SJCRH30 (cell line): ENCODE measurements around the gene TPGS1. TPM values are rescaled to one million over a fixed set of nuclear protein-coding genes. Genes with fewer than 3 reads are reported as not detected.

ENCODE experiments used
- DNase-seq, 2 experiments: peaks; one replicate each; pipeline ENCODE4 v3.0.0-alpha.2; 2015 to 2020
- H3K27ac ChIP-seq: fragments of 250-450 bp; sonication (Bioruptor Pico); 2 replicates; pipeline ENCODE4 v1.5.1; 2020; ENCODE audit warnings: mild to moderate bottlenecking, moderate library complexity
- H3K27me3 ChIP-seq: fragments of 250-450 bp; sonication (Bioruptor Pico); 2 replicates; pipeline ENCODE4 v1.5.1; 2020; ENCODE audit warnings: mild to moderate bottlenecking, moderate library complexity
- H3K36me3 ChIP-seq: fragments of 250-450 bp; sonication (Bioruptor Pico); 2 replicates; pipeline ENCODE4 v1.5.1; 2020; ENCODE audit warnings: mild to moderate bottlenecking, moderate library complexity
- H3K4me1 ChIP-seq: fragments of 250-450 bp; sonication (Bioruptor Pico); 2 replicates; pipeline ENCODE4 v1.5.1; 2020; ENCODE audit warnings: mild to moderate bottlenecking, moderate library complexity
- H3K4me3 ChIP-seq: fragments of 250-450 bp; sonication (Bioruptor Pico); 2 replicates; pipeline ENCODE4 v1.5.1; 2020; ENCODE audit warnings: mild to moderate bottlenecking, moderate library complexity
- H3K9me3 ChIP-seq: fragments of 250-450 bp; sonication (Bioruptor Pico); replicated peaks from 2 replicates; pipeline ENCODE4 v1.5.1; 2020; ENCODE audit warnings: mild to moderate bottlenecking, moderate library complexity
- total RNA-seq: library from RNA; depleted of rRNA; stranded (reverse); fragments of >200 nt; shearing (Covaris generic); gene quantifications from 2 replicates; pipeline ENCODE4 v1.2.3, GENCODE V29; 2014

The TPGS1 gene
- total RNA-seq, 1 experiment from 2014 or later, result 7.3 TPM

DNA sequence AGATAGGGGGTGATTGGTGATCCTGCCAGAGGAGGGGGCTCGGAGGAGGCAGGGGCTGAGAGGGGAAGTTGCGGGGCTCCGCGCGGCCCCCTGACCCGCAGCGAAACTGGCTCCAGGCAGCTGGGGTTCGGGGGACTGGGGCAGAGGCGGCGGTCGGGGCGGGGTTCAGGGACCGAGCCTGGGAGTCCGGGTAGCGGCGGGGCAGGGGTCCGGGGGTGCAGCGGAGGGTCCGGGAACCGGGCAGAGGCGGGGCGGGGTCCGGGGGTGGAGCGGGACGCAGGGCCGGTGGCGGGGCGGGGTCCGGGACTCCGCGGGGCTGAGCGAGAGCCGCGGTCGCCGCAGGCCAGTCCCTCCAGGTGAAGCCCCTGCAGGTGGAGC is 9.8 kb upstream of the TPGS1 start:
- no peaks in the 10 kb centered on the region for H3K9me3 ChIP-seq
- H3K36me3 ChIP-seq, result no peaks in the 10 kb centered on the region
- H3K27ac ChIP-seq, result no peak overlapping the region
- H3K4me3 ChIP-seq, result no peak overlapping the region
- no peaks in the 10 kb centered on the region for H3K27me3 ChIP-seq
- H3K4me1 ChIP-seq, result no peaks in the 10 kb centered on the region
- DNase-seq, result no peak

DNA sequence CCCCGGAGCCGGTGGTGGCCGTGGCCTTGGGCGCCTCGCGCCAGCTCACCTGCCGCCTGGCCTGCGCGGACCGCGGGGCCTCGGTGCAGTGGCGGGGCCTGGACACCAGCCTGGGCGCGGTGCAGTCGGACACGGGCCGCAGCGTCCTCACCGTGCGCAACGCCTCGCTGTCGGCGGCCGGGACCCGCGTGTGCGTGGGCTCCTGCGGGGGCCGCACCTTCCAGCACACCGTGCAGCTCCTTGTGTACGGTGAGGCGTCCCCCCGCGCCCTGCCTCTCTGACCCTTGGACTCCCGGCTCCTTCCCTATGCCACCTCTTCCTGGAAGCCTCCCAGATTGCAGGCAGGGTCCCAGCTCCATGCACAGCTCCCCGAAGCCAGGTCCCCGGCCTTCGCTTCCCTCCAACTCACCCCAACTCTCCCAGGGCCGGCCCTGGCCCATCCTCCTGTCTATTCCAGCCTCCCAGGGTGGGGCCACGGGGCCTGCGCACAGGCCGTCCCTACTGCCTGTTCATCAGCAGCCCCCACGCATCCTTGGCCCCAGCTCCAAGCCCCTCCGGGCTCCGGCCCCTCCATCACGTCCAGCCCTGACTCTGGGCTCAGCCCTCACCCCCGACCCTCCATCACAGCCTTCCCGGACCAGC is 9.3 kb upstream of the TPGS1 start:
- no peaks in the 10 kb centered on the region for H3K27me3 ChIP-seq
- H3K36me3 ChIP-seq, result no peaks in the 10 kb centered on the region
- no peak overlapping the region for H3K4me3 ChIP-seq
- no peaks in the 10 kb centered on the region for H3K4me1 ChIP-seq
- no peaks in the 10 kb centered on the region for H3K9me3 ChIP-seq
- H3K27ac ChIP-seq, result no peak overlapping the region
- DNase-seq, result no peak

DNA sequence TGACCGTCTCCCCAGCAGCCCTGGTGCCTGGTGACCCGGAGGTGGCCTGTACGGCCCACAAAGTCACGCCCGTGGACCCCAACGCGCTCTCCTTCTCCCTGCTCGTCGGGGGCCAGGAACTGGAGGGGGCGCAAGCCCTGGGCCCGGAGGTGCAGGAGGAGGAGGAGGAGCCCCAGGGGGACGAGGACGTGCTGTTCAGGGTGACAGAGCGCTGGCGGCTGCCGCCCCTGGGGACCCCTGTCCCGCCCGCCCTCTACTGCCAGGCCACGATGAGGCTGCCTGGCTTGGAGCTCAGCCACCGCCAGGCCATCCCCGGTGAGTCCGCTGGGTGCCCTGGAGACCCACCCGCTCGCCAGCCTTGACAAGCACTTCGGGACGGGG is 8.8 kb upstream of the TPGS1 start:
- no peak overlapping the region for H3K4me3 ChIP-seq
- H3K9me3 ChIP-seq, result no peaks in the 10 kb centered on the region
- no peak for DNase-seq
- no peaks in the 10 kb centered on the region for H3K4me1 ChIP-seq
- no peaks in the 10 kb centered on the region for H3K27me3 ChIP-seq
- no peaks in the 10 kb centered on the region for H3K36me3 ChIP-seq
- H3K27ac ChIP-seq, result no peak overlapping the region

DNA sequence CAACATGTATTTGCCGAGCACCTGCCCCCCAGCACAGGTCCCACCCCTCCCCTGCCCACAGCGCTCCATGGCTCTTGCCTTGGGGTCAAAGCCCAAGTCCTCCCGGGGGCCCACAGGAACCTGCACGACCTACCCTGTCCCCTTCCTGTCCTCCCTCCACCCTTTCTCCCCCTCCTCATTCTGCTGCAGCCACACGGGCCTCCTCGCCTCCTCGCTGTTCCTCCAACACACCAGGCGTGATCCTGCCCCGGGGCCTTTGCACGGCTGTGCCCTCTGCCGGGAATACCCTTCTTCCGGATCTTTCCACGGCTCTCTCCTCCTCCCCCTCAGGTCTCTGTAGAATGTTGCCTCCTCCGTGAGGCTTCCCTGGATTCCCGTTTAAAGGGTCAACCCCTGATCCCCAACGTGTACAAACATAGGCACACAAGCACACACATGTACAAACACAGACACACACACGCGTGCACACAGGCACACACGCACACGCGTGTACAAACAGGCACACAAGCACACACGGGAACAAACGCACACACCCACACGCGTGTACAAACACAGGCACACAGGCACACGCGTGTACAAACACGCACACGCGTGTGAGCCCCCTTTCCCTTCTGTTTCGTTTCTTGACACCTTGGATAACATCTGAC is 8.2 kb upstream of the TPGS1 start:
- no peak for DNase-seq
- Histone ChIP-seq H3K36me3 (no peaks in the 10 kb centered on the region), H3K27ac (no peak overlapping the region), H3K4me1 (no peaks in the 10 kb centered on the region), H3K4me3 (no peak overlapping the region), H3K27me3 (no peaks in the 10 kb centered on the region), H3K9me3 (no peaks in the 10 kb centered on the region)

- H3K36me3 ChIP-seq, result no peaks in the 10 kb centered on the region
- no peaks in the 10 kb centered on the region for H3K27me3 ChIP-seq
- DNase-seq, result no peak
- H3K27ac ChIP-seq, result no peak overlapping the region
- H3K4me3 ChIP-seq, result no peak overlapping the region
- H3K4me1 ChIP-seq, result no peaks in the 10 kb centered on the region
- H3K9me3 ChIP-seq, result no peaks in the 10 kb centered on the region
Observed at GRCh38 chr19:501646-502045, 5.7 kb upstream of the TPGS1 start.

DNA sequence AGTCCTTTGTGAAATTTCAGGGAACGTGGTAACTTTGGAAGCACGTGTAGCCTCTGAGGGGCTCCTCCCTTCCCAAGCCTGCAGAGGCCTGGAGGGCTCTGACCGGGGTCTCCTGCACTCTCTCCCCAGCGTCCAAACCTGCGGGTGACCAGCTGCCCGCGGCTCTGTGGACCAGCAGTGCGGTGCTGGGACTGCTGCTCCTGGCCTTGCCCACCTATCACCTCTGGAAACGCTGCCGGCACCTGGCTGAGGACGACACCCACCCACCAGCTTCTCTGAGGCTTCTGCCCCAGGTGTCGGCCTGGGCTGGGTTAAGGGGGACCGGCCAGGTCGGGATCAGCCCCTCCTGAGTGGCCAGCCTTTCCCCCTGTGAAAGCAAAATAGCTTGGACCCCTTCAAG is 2.7 kb upstream of the TPGS1 start:
- H3K4me3 ChIP-seq, result no peak overlapping the region
- H3K27me3 ChIP-seq, result no peaks in the 10 kb centered on the region
- H3K4me1 ChIP-seq, result no peaks in the 10 kb centered on the region
- no peaks in the 10 kb centered on the region for H3K9me3 ChIP-seq
- H3K36me3 ChIP-seq, result no peaks in the 10 kb centered on the region
- no peak overlapping the region for H3K27ac ChIP-seq
- no peak for DNase-seq

- Histone ChIP-seq H3K9me3 (no peaks in the 10 kb centered on the region), H3K27ac (peak overlapping the region; percentile 95), H3K4me1 (peaks cover 10% of the 10 kb centered on the region), H3K27me3 (no peaks in the 10 kb centered on the region), H3K36me3 (no peaks in the 10 kb centered on the region), H3K4me3 (peak overlapping the region; percentile 97)
- peak; percentile 95 to 98 for DNase-seq
Observed at GRCh38 chr19:506404-507285, 652 bp upstream of the TPGS1 start.

DNA sequence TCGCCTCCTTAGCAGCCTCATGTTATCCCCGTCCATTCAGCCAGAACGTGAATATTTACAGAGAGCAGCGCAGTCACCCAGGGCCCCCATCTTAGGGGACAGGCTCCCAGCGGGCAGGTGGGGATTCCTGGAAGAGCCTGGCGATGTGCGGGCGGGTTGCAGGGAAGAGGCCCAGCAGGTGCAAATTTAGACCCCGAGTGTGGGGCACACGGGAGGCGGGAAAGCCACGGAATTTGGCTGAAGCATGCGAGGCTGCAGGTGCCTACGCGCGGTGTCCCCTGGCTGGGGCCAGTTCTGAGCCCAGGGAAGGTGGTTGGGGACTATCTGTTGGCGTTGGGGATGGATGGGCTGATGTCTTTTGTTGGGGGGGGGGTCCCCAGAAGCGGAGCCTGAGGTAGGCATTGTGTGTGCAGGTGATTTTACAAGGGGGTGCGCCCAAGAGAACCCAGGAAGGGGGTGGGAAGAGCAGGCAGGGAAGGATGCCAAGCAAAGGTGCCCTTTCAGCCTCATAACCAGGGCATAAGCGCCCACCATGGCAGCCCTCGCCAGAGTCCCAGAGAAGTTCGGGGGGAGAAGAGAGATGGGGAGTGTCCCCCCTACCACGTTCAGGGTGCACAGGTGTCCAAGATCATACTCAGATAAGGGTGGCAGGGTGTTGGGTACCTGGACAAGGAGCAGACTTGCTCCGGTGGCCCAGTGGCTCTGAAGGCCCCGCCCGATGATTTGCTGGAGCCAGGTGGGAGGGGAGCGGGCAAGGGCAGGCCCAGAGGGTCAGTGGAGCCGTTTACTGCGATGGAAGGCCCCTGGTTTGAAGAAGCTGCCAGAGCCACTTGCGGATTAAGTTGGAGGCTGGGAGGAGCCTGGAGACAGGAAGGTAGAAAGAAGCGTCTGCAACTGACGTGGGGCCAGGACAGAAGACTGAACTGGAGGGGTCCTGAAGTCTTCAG is 1.2 kb downstream of the TPGS1 start:
- no peak for DNase-seq
- Histone ChIP-seq H3K9me3 (no peaks in the 10 kb centered on the region), H3K27ac (no peak overlapping the region), H3K27me3 (no peaks in the 10 kb centered on the region), H3K4me1 (peaks cover 11% of the 10 kb centered on the region), H3K4me3 (peak overlapping the region; percentile 97), H3K36me3 (no peaks in the 10 kb centered on the region)

- H3K27ac ChIP-seq, result peak overlapping the region; percentile 86
- H3K4me1 ChIP-seq, result peaks cover 11% of the 10 kb centered on the region
- H3K36me3 ChIP-seq, result no peaks in the 10 kb centered on the region
- H3K9me3 ChIP-seq, result no peaks in the 10 kb centered on the region
- DNase-seq, result peak; percentile 87 to 95
- H3K27me3 ChIP-seq, result no peaks in the 10 kb centered on the region
- peak overlapping the region; percentile 13 for H3K4me3 ChIP-seq
Observed at GRCh38 chr19:510606-511100, 3.4 kb downstream of the TPGS1 start.

DNA sequence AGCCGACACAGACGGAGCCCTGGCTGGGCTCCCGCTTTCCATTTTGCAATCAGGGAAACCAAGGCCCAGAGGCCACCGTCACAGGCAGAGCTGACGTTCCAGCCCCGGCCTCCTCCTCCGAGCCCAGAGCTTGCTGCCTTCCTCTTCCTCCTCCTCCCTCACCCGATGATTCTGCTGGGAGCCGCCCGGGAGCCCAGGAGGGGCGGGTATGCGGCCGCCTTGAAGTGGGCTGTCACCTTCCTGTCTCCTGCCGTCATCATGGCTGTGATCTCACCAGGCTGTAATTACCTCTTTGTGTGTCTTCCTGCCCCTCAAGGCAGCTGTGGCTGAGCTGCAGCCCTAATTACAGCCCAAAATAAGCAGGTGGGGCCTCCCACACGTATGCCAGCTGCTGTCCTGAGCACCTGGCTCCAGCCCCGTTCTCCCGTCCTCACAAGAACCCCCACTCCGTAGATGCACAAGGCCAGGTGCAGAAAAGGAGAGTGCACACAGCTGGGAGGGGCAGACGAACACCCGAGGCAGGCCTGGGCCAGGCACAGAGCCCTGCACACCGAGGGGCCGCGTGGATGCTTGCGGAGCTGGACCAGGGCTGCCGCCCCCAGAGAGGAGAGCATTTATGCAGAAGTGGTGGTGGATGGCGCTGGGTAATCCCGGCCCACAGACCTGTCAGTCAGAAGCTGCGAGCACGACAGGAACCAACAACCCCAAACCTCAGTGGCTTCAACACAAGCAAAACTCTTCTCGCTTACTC is 4.0 kb downstream of the TPGS1 start:
- Histone ChIP-seq H3K4me3 (peak overlapping the region; percentile 13), H3K27ac (peak overlapping the region; percentile 86), H3K4me1 (peaks cover 11% of the 10 kb centered on the region), H3K36me3 (no peaks in the 10 kb centered on the region), H3K27me3 (no peaks in the 10 kb centered on the region), H3K9me3 (no peaks in the 10 kb centered on the region)
- peak; percentile 88 to 90 for DNase-seq

DNA sequence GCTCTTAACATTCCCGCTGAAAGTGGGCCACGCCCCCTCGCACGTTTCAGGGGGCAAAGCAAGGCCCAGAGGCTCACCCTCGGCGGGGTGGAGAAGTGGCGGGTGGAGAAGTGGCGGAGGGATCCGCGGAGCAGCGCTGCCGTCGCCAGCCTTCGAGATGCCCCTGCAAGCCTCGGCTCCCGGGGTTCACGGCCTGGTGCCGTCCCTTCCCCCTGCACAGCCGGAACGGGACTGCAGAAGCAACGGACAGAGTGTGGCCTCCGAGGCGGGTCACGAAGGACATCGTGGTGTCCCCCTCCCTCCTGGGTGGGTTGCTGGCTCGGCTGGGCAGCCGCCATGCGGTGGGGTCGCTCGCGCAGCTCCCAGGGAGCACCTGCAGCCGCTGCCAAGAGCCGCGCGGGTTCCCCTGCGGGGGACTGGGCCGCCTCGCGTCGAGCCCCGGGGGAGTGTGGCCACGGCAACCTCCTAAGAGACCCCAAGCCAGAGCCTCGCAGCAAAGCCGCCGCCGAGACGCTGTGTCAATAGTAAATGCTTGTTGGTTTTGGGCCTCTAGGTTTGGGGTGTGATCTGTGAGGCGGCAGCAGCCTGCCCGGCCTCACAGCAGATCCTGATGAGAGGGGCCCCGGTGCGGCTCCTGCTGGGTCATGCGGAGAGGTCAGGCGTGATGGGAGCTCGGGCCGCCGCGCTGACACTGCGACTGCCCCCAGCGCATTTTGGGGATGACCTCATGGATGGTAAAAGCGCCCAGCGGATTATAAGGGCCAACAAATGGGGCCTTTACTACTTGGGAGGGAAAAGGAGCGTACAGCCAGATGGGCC is 5.5 kb downstream of the TPGS1 start:
- no peak overlapping the region for H3K27ac ChIP-seq
- H3K9me3 ChIP-seq, result no peaks in the 10 kb centered on the region
- H3K4me1 ChIP-seq, result peaks cover 11% of the 10 kb centered on the region
- no peak overlapping the region for H3K4me3 ChIP-seq
- no peaks in the 10 kb centered on the region for H3K36me3 ChIP-seq
- peak in 1 of 2 experiments; percentile 44 for DNase-seq
- no peaks in the 10 kb centered on the region for H3K27me3 ChIP-seq

DNA sequence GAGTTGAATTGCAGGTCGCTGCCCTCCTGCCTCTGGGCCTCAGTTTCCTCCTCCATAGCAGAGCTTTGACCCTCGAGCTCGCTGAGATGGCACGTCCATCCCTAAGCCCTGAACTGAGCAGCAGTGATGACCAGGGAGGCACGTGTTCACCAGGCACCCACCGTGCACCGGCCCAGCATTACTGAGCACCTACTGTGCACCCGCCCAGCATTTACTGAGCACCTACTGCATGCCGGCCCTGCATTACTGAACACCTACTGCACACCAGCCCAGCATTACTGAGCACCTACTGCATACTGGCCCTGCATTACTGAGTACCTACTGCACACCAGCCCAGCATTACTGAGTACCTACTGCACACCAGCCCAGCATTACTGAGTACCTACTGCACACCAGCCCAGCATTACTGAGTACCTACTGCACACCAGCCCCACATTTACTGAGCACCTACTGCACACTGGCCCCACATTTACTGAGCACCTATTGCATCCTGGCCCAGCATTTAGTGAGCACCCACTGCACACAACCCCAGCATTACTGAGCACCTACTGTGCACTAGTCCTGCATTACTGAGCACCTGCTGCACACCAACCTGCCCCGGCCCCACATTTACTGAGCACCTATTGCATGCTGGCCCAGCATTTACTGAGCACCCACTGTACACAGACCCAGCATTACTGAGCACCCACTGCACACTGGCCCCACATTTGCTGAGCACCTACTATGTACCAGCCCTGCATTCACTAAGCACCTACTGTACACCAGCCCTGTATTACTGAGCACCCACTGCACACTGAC is 6.3 kb downstream of the TPGS1 start:
- H3K9me3 ChIP-seq, result no peaks in the 10 kb centered on the region
- peaks cover 11% of the 10 kb centered on the region for H3K4me1 ChIP-seq
- no peak overlapping the region for H3K27ac ChIP-seq
- H3K36me3 ChIP-seq, result no peaks in the 10 kb centered on the region
- DNase-seq, result no peak
- H3K27me3 ChIP-seq, result no peaks in the 10 kb centered on the region
- no peak overlapping the region for H3K4me3 ChIP-seq
